ENCODE measurements around the gene DLL4. TPM values are rescaled to one million over a fixed set of nuclear protein-coding genes. Genes with fewer than 3 reads are reported as not detected.

The DLL4 gene
- total and polyA plus RNA-seq, 4 donors = 11.8 to 31.8 (median 17.1) TPM

GRCh38 chr15:40944510-40945296, 15.6 kb downstream of the DLL4 start:
- H3K4me1 ChIP-seq (ENCODE audit: control insufficient read depth in 5 of 5, insufficient read depth in 5 of 5, low read length in 5 of 5) = peaks cover 0 to 24% (median 20%) of the 10 kb centered on the region in 5 donors
- 90 to 95% methylated on average over 11 of the region's 11 CpGs for WGBS, 2 donors
- no peaks in the 10 kb centered on the region for H3K27me3 ChIP-seq (ENCODE audit: control insufficient read depth in 3 of 3, insufficient read depth in 3 of 3, low read length in 2 of 3)
- no peak overlapping the region for H3K9ac ChIP-seq (ENCODE audit: insufficient read depth in 1 of 2, low read length in 2 of 2)
- H3K27ac ChIP-seq (ENCODE audit: low read depth in 1 of 2, low read length in 1 of 2) = no peak overlapping the region
- H3K4me3 ChIP-seq = no peak overlapping the region
- TF ChIP-seq CTCF (IDR thresholded peaks at IDR 0.05; ENCODE audit: control extremely low read depth, extremely low read depth) = no peak
- H3K36me3 ChIP-seq (ENCODE audit: control insufficient read depth in 4 of 4, insufficient read depth in 4 of 4, low read length in 4 of 4) = no peaks in the 10 kb centered on the region
- H3K9me3 ChIP-seq (ENCODE audit: control insufficient read depth in 4 of 4, insufficient read depth in 3 of 4, low read length in 3 of 4) = no peaks in the 10 kb centered on the region
- ATAC-seq (ENCODE audit: insufficient read depth, low FRiP score) = no peak
- DNase-seq = no peak

GRCh38 chr15:40948706-40949473, 19.8 kb downstream of the DLL4 start:
- H3K27ac ChIP-seq (ENCODE audit: low read depth in 1 of 2, low read length in 1 of 2) = peak overlapping the region in 1 of 2 donors; percentile 41
- TF ChIP-seq CTCF (IDR thresholded peaks at IDR 0.05; ENCODE audit: control extremely low read depth, extremely low read depth) = no peak
- no peak overlapping the region for H3K4me3 ChIP-seq
- no peak for ATAC-seq (ENCODE audit: insufficient read depth, low FRiP score)
- no peaks in the 10 kb centered on the region for H3K36me3 ChIP-seq (ENCODE audit: control insufficient read depth in 4 of 4, insufficient read depth in 4 of 4, low read length in 4 of 4)
- DNase-seq = no peak
- H3K4me1 ChIP-seq (ENCODE audit: control insufficient read depth in 5 of 5, insufficient read depth in 5 of 5, low read length in 5 of 5) = peaks cover 0 to 10% (median 0%) of the 10 kb centered on the region in 5 donors
- H3K9ac ChIP-seq (ENCODE audit: insufficient read depth in 1 of 2, low read length in 2 of 2) = no peak overlapping the region
- WGBS, 2 donors = 55 to 73% methylated on average over 21 of the region's 21 CpGs
- no peaks in the 10 kb centered on the region for H3K27me3 ChIP-seq (ENCODE audit: control insufficient read depth in 3 of 3, insufficient read depth in 3 of 3, low read length in 2 of 3)
- H3K9me3 ChIP-seq (ENCODE audit: control insufficient read depth in 4 of 4, insufficient read depth in 3 of 4, low read length in 3 of 4) = no peaks in the 10 kb centered on the region

GRCh38 chr15:40949756-40950207, 20.6 kb downstream of the DLL4 start:
- DNase-seq (no peak), ATAC-seq (ENCODE audit: insufficient read depth, low FRiP score) (no peak)
- H3K36me3 ChIP-seq (ENCODE audit: control insufficient read depth in 4 of 4, insufficient read depth in 4 of 4, low read length in 4 of 4) = no peaks in the 10 kb centered on the region
- H3K27me3 ChIP-seq (ENCODE audit: control insufficient read depth in 3 of 3, insufficient read depth in 3 of 3, low read length in 2 of 3) = no peaks in the 10 kb centered on the region
- H3K9me3 ChIP-seq (ENCODE audit: control insufficient read depth in 4 of 4, insufficient read depth in 3 of 4, low read length in 3 of 4) = no peaks in the 10 kb centered on the region
- 54 to 58% methylated on average over 7 of the region's 7 CpGs for WGBS, 2 donors
- H3K9ac ChIP-seq (ENCODE audit: insufficient read depth in 1 of 2, low read length in 2 of 2) = no peak overlapping the region
- H3K4me1 ChIP-seq (ENCODE audit: control insufficient read depth in 5 of 5, insufficient read depth in 5 of 5, low read length in 5 of 5) = peaks cover 0 to 10% (median 0%) of the 10 kb centered on the region in 5 donors
- H3K4me3 ChIP-seq = no peak overlapping the region
- peak overlapping the region in 1 of 2 donors; percentile 41 for H3K27ac ChIP-seq (ENCODE audit: low read depth in 1 of 2, low read length in 1 of 2)
- no peak for TF ChIP-seq CTCF (IDR thresholded peaks at IDR 0.05; ENCODE audit: control extremely low read depth, extremely low read depth)

Data from lung (tissue), 12 donors.